HepG2 (cell line): ENCODE results near the gene HNRNPAB.

Experiments
- ELF1 ChIP-seq: sonication (generic); formaldehyde crosslinking; IDR thresholded peaks from 2 replicates; pipeline ENCODE4 v1.4.0; 2020; ENCODE audit warnings: missing genetic modification reagents
- FOSL2 ChIP-seq: sonication (generic); formaldehyde crosslinking; IDR thresholded peaks from 2 replicates; pipeline ENCODE4 v1.4.0; 2020; ENCODE audit warnings: missing genetic modification reagents
- FOXP1 ChIP-seq, 2 experiments: fragments of 450-650 bp in 1 of 2; IDR thresholded peaks; 2 replicates each; pipeline ENCODE4 v1.6.1; 2017 to 2018; ENCODE audit warnings: antibody characterized with exemption in 1 of 2
- HNRNPH1 ChIP-seq: fragments of 200-400 bp; formaldehyde crosslinking; optimal IDR thresholded peaks from 2 replicates; pipeline ENCODE3; 2017; ENCODE audit warnings: mild to moderate bottlenecking, low read depth, low read length
- POLR2AphosphoS5 ChIP-seq: IDR thresholded peaks from 2 replicates; pipeline ENCODE4 v1.6.1; 2012; ENCODE audit warnings: low read depth, low read length
- TARDBP ChIP-seq: sonication (generic); formaldehyde crosslinking; IDR thresholded peaks from 2 replicates; pipeline ENCODE4 v1.8.0; 2022; ENCODE audit warnings: mild to moderate bottlenecking, missing genetic modification reagents
- YEATS4 ChIP-seq: sonication (generic); formaldehyde crosslinking; IDR thresholded peaks from 2 replicates; pipeline ENCODE4 v1.4.0; 2020; ENCODE audit warnings: missing genetic modification reagents, borderline replicate concordance
- ZBTB26 ChIP-seq: IDR thresholded peaks from 2 replicates; pipeline ENCODE4 v1.6.1; 2016; ENCODE audit warnings: missing compliant biosample characterization, missing genetic modification reagents, borderline replicate concordance
- TF ChIP-seq, protein P1 (sequence below), 2 experiments: IDR thresholded peaks; 2 replicates each; pipeline ENCODE4 v1.6.1; 2011 to 2012; ENCODE audit warnings: low read length in 2 of 2, borderline replicate concordance in 1 of 2, low read depth in 1 of 2, mild to moderate bottlenecking in 1 of 2, moderate library complexity in 1 of 2
- TF ChIP-seq, protein P2 (sequence below): sonication (generic); formaldehyde crosslinking; IDR thresholded peaks from 2 replicates; pipeline ENCODE4 v1.5.0; 2020; ENCODE audit warnings: mild to moderate bottlenecking, missing genetic modification reagents, moderate library complexity

- TF ChIP-seq YEATS4 (no peak), HNRNPH1 (no peak), POLR2AphosphoS5 (no peak), FOXP1 (IDR thresholded peaks at IDR 0.05) (no peak), FOXP1 (CRISPR knock-in tag; IDR thresholded peaks at IDR 0.05) (no peak), TARDBP (no peak), ZBTB26 (CRISPR knock-in tag) (no peak), ELF1 (CRISPR knock-in tag) (no peak), FOSL2 (CRISPR knock-in tag) (no peak)
- TF ChIP-seq, protein P1, sequence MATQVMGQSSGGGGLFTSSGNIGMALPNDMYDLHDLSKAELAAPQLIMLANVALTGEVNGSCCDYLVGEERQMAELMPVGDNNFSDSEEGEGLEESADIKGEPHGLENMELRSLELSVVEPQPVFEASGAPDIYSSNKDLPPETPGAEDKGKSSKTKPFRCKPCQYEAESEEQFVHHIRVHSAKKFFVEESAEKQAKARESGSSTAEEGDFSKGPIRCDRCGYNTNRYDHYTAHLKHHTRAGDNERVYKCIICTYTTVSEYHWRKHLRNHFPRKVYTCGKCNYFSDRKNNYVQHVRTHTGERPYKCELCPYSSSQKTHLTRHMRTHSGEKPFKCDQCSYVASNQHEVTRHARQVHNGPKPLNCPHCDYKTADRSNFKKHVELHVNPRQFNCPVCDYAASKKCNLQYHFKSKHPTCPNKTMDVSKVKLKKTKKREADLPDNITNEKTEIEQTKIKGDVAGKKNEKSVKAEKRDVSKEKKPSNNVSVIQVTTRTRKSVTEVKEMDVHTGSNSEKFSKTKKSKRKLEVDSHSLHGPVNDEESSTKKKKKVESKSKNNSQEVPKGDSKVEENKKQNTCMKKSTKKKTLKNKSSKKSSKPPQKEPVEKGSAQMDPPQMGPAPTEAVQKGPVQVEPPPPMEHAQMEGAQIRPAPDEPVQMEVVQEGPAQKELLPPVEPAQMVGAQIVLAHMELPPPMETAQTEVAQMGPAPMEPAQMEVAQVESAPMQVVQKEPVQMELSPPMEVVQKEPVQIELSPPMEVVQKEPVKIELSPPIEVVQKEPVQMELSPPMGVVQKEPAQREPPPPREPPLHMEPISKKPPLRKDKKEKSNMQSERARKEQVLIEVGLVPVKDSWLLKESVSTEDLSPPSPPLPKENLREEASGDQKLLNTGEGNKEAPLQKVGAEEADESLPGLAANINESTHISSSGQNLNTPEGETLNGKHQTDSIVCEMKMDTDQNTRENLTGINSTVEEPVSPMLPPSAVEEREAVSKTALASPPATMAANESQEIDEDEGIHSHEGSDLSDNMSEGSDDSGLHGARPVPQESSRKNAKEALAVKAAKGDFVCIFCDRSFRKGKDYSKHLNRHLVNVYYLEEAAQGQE (IDR thresholded peaks at IDR 0.05; ENCODE audit: borderline replicate concordance in 1 of 2, low read depth in 1 of 2, low read length in 2 of 2) = no peak
- TF ChIP-seq, protein P2, sequence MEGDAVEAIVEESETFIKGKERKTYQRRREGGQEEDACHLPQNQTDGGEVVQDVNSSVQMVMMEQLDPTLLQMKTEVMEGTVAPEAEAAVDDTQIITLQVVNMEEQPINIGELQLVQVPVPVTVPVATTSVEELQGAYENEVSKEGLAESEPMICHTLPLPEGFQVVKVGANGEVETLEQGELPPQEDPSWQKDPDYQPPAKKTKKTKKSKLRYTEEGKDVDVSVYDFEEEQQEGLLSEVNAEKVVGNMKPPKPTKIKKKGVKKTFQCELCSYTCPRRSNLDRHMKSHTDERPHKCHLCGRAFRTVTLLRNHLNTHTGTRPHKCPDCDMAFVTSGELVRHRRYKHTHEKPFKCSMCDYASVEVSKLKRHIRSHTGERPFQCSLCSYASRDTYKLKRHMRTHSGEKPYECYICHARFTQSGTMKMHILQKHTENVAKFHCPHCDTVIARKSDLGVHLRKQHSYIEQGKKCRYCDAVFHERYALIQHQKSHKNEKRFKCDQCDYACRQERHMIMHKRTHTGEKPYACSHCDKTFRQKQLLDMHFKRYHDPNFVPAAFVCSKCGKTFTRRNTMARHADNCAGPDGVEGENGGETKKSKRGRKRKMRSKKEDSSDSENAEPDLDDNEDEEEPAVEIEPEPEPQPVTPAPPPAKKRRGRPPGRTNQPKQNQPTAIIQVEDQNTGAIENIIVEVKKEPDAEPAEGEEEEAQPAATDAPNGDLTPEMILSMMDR (CRISPR knock-in tag) = no peak
Measured at GRCh38 chr5:178174456-178174855, 29.9 kb upstream of the HNRNPAB start.
